ENCODE results near the gene ESR2.
"Not testable (repeated sequence)": the region's sequence is repeated elsewhere in the genome, so short reads cannot be mapped to it uniquely, and the experiment has no call there.

The ESR2 gene

DNA sequence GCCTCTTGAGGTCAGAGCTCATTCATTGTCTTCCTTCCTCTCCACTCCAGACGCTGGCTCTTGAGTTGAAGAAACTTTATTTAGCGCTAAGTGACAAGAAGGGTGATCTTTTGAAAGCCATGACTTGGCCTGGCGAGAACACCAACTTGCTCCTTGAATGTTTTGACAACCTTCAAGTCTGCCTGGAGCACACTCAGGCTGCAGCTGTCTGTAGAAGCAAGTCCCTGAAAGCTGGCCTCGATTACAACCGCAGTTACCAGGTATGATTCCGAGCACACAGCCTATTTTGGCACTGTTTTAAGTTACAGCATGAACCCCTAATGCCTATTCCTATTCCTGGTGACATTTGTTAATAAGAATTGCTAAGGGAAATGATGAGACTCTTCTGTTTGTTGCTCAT lies 167.6 kb downstream of the ESR2 start:
- Histone ChIP-seq H3K4me1 (ENCODE audit: control insufficient read depth in 1 of 2, insufficient read depth in 1 of 2, low read depth in 1 of 2, low read length in 1 of 2) (no peaks in the 10 kb centered on the region), H3K27ac (no peak overlapping the region), H3K27me3 (no peaks in the 10 kb centered on the region), H3K36me3 (peaks cover 100% of the 10 kb centered on the region), H3K9me3 (no peaks in the 10 kb centered on the region), H3K4me3 (ENCODE audit: low read depth in 1 of 2, low read length in 1 of 2) (no peak overlapping the region)
- TF ChIP-seq CTCF (IDR thresholded peaks at IDR 0.05): no peak

GRCh38 chr14:64125270-64125669 lies 168.9 kb downstream of the ESR2 start:
- Histone ChIP-seq H3K27ac (no peak overlapping the region), H3K9me3 (no peaks in the 10 kb centered on the region), H3K4me1 (ENCODE audit: control insufficient read depth in 1 of 2, insufficient read depth in 1 of 2, low read depth in 1 of 2, low read length in 1 of 2) (no peaks in the 10 kb centered on the region), H3K27me3 (no peaks in the 10 kb centered on the region), H3K36me3 (peaks cover 100% of the 10 kb centered on the region), H3K4me3 (ENCODE audit: low read depth in 1 of 2, low read length in 1 of 2) (no peak overlapping the region)
- no peak for TF ChIP-seq CTCF (IDR thresholded peaks at IDR 0.05)

- TF ChIP-seq CTCF (IDR thresholded peaks at IDR 0.05): no peak
- Histone ChIP-seq H3K9me3 (no peaks in the 10 kb centered on the region), H3K4me3 (ENCODE audit: low read depth in 1 of 2, low read length in 1 of 2) (no peak overlapping the region), H3K36me3 (peaks cover 98% of the 10 kb centered on the region), H3K27me3 (no peaks in the 10 kb centered on the region), H3K27ac (no peak overlapping the region), H3K4me1 (ENCODE audit: control insufficient read depth in 1 of 2, insufficient read depth in 1 of 2, low read depth in 1 of 2, low read length in 1 of 2) (no peaks in the 10 kb centered on the region)
Observed at GRCh38 chr14:64123241-64123822, 170.8 kb downstream of the ESR2 start.

DNA sequence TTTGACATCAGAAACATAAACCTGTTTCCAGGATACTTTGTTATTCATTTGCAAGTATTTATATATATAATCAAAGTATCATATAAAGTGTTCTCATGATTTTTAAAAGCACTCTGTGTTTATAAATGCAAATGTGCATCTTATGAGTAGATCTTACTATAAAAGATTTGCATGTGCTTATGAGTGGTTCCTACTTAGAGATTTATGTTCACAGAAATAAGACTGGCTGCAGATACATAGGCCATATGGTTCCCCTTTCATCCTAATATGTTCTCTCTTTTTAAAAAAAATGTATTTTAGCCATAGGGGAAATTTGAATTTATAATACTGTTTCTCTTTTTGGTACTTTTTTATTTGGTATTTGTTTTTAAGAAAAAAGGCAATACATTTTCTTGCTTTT lies 174.2 kb downstream of the ESR2 start:
- Histone ChIP-seq H3K27ac (no peak overlapping the region), H3K4me3 (ENCODE audit: low read depth in 1 of 2, low read length in 1 of 2) (no peak overlapping the region), H3K9me3 (no peaks in the 10 kb centered on the region), H3K36me3 (peaks cover 97% of the 10 kb centered on the region), H3K4me1 (ENCODE audit: control insufficient read depth in 1 of 2, insufficient read depth in 1 of 2, low read depth in 1 of 2, low read length in 1 of 2) (no peaks in the 10 kb centered on the region), H3K27me3 (no peaks in the 10 kb centered on the region)
- TF ChIP-seq CTCF (IDR thresholded peaks at IDR 0.05): no peak

GRCh38 chr14:64119500-64119899 lies 174.7 kb downstream of the ESR2 start:
- H3K36me3 ChIP-seq: peaks cover 97% of the 10 kb centered on the region
- H3K4me3 ChIP-seq (ENCODE audit: low read depth in 1 of 2, low read length in 1 of 2): no peak overlapping the region
- H3K27ac ChIP-seq: no peak overlapping the region
- TF ChIP-seq CTCF (IDR thresholded peaks at IDR 0.05): no peak
- no peaks in the 10 kb centered on the region for H3K27me3 ChIP-seq
- no peaks in the 10 kb centered on the region for H3K4me1 ChIP-seq (ENCODE audit: control insufficient read depth in 1 of 2, insufficient read depth in 1 of 2, low read depth in 1 of 2, low read length in 1 of 2)
- no peaks in the 10 kb centered on the region for H3K9me3 ChIP-seq

GRCh38 chr14:64118892-64119291 lies 175.3 kb downstream of the ESR2 start:
- Histone ChIP-seq H3K36me3 (peaks cover 97% of the 10 kb centered on the region), H3K4me1 (ENCODE audit: control insufficient read depth in 1 of 2, insufficient read depth in 1 of 2, low read depth in 1 of 2, low read length in 1 of 2) (no peaks in the 10 kb centered on the region), H3K4me3 (ENCODE audit: low read depth in 1 of 2, low read length in 1 of 2) (no peak overlapping the region), H3K27me3 (no peaks in the 10 kb centered on the region), H3K27ac (no peak overlapping the region), H3K9me3 (no peaks in the 10 kb centered on the region)
- no peak for TF ChIP-seq CTCF (IDR thresholded peaks at IDR 0.05)

DNA sequence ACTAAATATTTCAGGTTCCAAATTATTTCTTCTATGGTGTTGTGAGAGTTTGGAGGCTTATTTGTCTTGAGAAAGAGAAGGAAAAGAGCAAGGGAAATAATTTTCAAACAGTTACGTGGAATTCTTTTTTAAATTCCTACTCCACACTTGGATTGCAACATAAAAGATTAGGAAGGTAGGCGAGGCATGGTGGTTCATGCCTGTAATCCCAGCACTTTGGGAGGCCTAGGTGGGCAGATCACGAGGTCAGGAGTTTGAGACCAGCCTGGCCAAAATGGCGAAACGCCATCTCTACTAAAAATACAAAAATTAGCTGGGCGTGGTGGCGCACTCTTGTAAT lies 175.8 kb downstream of the ESR2 start:
- H3K4me1 ChIP-seq (ENCODE audit: control insufficient read depth in 1 of 2, insufficient read depth in 1 of 2, low read depth in 1 of 2, low read length in 1 of 2); H3K27ac ChIP-seq; H3K4me3 ChIP-seq (ENCODE audit: low read depth in 1 of 2, low read length in 1 of 2); H3K9me3 ChIP-seq; H3K27me3 ChIP-seq: not testable (repeated sequence)
- H3K36me3 ChIP-seq: peaks cover 97% of the 10 kb centered on the region

Measured in neutrophil (primary cell).